Nucleus accumbens (tissue), 56 donors: Measurements from ENCODE around the gene THSD4.
"Not testable (repeated sequence)": the region's sequence is repeated elsewhere in the genome, so short reads cannot be mapped to it uniquely, and the experiment has no call there.

ENCODE experiments used
- DNase-seq, 56 donors: peaks; one replicate each; lab custom pipeline; 2025; lab: John Stamatoyannopoulos, UW

Gene THSD4

DNA sequence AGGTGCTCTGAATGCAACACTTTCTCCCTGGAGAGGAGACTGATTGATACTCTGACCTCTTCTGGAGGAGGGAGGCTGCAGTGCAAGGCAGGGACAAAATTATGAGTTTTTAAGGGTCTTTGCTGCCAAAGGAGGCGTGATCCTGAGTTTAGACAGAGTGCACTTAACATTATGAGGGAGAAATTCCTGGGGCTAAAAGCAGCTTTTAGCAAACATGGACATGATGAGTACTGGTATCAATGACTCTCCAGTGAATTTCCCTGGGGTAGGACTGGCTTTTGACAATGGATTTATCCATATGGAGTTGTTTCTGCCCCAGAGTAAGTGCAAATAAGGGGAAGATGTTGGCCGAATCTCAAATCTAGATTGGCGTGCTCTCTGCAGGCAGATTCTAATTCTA is 133.1 kb downstream of the THSD4 start:
- no peak for DNase-seq

DNA sequence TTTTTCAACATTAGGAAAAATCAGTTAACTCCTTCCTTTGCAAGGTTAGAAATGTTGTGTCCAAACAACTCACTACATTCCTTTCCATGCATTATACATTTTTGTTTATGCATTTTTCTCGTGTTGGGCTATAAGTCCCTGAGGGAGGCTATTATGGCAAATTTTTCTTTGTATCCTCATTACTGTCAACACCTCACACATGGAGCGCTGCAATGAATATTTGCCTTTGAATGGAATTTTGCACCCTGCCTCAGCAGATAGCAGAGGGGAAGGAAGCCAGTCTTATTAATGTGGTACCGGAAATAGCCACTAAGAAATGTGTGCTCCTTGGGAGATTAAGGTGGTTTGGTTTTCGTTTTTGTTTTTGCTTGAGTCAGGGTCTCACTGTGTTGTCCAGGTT is 134.7 kb downstream of the THSD4 start:
- no peak for DNase-seq

DNA sequence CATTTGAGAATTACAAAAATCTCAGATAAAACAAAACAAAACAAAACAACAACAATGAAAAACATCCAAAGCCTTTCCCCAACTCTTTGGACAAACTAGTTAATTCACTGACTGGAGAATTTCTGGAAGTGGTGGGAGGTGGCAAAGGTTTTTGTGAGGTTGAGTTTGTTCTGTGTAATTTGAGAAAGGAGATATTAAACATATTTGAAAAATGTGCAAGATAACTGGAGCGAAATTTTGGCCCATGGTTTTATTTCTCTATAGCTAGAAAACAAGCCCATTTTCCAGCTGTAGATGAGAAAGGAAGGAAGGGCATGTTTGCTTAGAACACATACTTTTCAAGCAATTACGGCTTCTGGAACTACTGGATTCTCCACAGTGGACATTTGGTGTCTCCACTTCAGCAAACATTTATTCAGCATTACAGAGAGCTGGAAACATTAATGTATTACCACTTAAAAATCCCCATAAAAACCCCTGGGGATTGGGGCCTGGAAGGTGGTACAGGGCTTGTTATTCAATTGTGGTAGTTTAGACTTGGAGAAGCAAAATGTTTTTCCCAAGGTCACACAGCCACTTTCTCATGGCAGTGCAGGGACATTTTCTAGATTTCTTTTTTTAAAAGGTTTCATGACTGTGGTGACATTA is 135.8 kb downstream of the THSD4 start:
- DNase-seq = no peak

DNA sequence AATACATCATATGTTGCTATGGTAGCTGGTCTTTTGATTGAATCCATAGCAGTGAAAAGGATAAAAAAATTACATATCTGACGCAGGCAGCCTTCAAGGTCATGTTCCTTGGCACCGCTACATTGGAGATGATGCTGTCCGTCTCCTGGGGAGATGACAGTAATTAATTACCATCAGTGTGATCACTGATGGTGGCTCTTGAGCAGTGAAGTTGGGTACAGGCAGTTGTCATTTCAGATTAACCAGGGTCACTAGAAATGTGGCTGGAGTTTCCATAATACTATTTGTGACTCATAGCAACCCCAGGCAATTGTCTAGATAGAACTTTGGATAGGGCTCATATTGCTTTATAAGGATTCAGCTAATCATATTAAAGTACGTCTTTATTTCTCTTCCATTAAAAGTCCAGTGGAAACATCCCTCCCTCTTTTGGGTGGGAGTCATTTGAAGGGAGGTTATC is 136.3 kb downstream of the THSD4 start:
- DNase-seq = no peak

DNA sequence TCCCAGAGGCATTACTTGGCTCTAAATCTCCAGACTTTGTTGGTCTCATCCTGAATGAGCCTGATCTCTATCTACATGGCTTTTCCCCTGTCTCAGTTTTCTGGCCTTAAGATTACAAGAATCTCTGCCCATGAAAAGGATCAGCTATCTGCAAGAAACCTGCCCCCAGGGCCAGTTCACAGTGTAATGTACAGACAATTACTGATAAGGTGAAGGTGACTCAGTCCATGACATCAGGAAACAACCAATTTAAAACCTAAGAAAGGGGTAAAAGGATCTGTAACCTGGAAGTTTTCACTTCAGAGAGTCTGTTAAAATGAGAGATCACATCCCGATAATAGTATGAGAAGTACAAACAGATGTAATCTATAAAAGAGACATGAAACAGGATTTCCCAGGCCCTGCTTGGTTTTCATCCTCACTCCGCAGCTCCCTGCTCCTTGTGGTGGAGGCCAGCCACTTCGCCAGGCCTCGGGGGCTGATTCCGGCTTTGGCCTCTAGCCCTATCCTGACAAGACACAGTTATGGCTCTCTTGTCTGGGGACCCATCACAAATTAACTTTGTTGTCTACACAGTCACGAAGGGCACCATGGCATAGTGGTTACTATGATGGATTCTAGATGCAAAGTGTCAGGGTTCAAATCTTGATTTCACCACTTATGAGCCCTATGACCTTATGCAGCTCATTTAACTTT is 136.9 kb downstream of the THSD4 start:
- no peak for DNase-seq

DNA sequence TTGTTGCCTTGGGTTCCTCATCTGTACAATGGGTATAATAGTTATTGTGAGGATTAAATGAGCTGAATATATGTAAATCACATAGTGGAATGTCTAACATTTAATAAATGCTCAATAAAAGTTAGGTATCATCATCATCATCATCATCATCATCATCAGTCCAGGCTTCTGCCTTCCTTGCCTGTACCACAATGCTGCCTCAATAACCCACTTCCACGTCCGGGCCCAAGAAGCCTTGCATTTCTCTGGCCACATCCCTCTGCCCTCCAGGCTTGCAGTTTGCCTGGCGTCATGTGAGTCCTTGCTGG is 137.4 kb downstream of the THSD4 start:
- no peak for DNase-seq

DNA sequence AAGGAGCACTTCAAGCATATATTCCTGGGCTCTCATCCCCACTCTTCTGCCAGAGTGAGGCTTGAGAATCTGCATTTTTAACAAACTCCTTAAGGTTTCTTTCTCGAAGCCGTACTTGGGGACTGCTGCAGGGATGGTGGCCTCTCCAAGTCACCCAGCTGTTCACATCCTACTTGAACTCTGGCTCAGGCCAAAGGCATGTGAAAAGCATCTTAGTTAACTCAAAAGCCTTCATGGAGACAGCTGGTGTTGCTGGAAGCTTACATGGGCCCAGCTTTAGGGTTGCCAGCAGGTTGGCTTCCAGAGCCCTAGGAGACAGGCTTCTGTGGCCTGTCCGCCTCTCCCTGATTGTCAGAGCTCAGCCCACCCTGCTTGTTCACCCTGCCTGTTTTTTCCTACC is 139.2 kb downstream of the THSD4 start:
- DNase-seq = no peak

DNA sequence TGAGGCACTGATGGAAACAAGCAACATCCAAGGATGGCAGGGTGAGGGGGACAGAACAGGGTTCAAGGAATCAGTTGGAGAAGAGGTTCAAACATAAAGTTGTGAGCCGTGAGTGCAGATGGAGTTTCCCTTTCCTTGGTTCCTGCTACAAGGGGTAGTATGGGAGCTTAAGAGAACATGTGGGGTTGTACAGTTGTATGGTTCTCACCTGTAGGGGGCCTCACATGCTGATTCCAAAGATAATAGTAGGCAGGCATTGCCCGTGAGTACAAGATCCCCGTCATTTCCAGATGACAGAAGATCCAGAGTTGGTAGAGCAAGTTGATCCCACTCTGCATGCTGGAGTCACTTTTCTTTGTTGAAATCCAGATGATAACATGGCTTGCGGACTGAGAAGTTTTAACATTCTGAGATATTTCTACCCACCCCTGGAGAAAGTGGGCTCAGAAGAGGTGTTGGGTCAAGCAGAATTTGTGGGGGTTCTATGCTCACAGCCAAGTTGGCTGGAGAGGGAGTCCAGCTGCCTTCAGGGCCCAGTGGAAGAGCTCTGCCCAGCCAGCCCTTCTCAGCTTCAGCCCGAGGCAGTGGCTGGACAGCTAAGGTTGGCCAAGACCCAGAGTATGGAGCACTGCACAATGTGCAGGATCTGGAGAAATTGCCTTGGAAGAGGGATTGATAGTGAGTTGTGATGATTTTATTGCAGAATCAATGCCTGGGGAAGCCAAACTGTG is 141.8 kb downstream of the THSD4 start:
- no peak for DNase-seq

DNA sequence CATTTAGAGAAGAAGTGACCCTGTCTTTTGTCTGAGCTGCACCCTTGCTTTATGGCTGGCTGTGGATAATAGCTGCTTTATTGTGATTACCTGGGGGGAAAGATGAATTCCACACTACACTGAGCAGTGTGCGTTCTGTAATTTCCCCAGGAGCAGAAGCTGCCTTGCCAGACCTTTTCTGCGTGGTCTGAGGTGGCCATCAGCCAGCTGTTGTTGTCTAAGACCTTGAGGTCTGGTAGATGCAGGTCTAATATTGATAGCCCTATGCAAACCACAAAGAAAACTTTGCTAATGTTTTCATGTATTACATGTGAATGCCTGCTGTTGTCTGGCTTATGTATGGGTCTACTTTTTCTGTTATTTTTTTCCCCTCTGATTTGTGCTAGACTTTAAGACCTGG is 144.6 kb downstream of the THSD4 start:
- DNase-seq = no peak

DNA sequence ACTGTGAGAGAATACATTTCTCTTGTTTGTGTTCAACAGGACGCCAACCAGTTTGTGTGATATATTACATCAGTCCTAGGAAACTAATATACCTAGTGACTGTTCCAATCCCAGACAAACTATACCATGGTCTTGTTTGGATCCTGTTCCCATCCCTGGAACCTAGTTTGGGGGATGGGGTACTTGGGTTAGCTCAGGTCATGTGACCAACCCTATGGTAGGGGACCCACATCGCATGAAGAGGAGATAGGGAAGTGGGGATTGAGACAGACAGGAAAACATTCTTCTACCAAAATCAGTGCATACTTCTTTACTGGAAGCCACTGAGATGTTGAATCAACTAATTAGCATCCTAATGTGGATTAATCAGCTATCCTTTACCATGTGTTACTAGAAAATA is 146.1 kb downstream of the THSD4 start:
- DNase-seq = no peak

DNA sequence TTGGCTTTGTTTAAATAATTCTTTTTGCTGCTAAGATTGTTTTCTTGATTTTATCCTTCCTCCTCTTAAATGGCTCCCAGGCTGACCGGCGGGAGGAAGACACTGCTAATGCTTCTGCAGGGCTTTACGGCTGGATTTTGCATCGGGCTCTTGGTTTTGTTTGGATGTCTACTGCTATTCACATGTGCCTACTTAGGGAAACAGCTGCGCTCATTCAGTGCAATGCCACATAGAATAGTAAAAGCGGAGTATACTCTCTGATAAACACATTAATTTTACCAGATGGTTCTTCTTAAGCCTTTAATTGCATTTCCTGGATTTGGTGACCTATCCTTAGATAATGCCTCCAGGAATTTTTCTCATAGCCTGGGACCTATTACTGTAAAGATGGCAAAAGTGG is 146.6 kb downstream of the THSD4 start:
- DNase-seq = no peak

DNA sequence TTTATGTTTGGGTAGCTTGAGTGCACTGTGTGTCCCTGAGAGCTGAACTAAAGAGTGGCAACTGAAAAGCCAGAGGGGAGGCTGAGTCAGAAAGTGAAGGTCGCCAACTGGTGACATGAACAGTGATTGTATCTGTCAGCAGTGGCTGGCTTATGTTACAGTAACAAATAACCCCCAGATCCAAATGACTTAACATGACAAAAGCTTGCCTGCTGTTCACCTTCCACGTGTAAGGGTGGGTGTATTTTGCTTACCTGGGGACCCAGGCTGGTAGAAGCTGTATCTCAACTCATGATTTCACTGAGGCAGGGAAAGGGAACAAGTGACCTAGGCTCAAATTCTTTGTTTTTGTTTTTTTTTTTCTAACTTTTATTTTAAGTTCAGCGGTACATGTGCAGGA is 147.3 kb downstream of the THSD4 start:
- DNase-seq = no peak

DNA sequence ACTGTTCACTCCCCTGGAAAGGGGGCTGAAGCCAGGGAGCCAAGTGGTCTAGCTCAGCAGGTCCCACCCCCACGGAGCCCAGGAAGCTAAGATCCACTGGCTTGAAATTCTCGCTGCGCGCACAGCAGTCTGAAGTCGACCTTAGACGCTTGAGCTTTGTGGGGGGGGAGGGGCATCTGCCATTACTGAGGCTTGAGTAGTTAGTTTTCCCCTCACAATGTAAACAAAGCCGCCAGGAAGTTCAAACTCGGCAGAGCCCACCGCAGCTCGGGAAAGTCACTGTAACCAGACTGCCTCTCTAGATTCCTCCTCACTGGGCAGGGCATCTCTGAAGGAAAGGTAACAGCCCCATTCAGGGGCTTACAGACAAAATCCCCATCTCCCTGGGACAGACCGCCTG is 150.3 kb downstream of the THSD4 start:
- not testable (repeated sequence) for DNase-seq

DNA sequence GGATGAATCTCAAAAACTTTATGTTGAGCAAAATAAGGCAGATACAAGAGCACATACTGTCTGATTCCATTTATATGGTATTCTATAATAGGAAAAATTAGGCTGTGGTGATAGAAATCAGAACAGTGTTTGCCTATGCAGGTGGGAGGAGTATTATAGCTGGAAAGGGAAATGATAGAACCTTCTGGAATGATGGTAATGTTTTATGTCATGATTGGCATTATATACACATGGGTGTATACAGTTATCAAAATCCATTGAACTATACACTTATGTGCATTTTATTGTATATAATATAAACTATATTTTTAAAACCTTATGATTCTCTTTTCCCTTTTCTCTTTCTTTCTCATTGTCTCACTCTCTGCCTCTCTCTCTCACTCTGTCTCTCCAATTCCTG is 156.1 kb downstream of the THSD4 start:
- DNase-seq = no peak

DNA sequence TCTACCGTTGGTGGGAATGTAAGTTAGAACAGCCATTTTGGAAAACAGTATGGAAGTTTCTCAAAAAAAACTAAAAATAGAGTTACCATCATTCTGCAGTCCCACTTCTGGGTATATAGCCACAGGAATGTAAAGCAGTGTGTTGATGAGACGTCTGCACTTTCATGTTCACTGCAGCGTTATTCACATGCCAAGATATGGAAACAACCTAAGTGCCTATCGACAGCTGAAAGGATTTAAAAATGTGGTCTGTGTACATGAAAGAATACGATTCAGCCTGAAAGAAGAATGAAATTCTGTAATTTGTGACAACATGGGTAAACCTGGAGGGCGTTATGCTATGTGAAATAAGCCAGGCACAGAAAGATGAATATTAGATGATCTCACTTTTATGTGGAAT is 157.7 kb downstream of the THSD4 start:
- DNase-seq = no peak

DNA sequence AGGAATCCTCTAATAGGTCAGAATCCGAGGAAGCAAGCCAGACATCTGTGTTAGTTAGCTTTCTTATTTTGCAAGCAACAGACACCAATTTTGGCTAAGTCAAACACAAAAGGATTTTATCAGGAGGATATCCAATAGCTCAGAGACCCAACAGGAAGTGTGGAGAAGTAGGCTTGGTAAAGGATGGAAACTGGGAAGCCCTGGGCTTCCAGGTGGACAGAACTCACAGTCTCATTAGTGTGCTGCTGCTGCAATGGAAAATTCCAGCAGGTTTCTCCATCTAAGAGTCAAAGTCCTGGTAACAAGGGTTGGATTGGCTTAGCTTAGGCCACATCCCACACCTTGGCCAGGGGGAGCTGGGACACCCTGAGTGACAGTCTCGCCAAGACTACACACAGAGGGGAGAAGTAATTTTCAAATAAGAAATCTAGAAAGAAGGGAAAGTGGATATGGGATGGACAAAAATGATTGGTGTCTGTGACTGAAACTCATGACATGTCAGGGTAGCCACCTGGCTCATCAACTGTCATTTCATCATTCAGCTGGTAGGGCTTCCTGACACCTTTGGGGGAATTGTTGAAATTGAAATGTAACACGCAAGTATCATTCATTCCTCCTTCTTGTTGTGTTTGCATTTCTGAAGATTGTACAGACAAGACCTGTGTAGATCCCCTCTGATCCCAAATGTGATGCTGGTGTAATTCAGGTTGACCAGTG is 158.6 kb downstream of the THSD4 start:
- DNase-seq = no peak

DNA sequence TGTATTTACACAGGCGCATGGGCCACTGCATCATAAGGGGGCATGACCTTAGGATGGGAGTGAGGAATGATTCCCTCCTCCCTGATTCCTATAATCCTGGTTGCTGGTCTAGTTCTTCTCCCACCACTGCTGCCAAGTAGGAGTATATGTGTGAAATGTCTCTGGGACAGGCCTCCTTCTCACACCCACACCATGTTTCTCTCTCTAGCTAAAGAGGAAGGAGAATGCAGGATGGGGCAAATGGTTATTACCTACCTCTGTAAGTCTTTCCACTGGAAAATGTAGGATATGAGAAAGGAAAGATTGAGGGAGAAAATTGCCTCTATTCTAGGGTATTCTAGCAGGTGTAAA is 159.2 kb downstream of the THSD4 start:
- no peak for DNase-seq

DNA sequence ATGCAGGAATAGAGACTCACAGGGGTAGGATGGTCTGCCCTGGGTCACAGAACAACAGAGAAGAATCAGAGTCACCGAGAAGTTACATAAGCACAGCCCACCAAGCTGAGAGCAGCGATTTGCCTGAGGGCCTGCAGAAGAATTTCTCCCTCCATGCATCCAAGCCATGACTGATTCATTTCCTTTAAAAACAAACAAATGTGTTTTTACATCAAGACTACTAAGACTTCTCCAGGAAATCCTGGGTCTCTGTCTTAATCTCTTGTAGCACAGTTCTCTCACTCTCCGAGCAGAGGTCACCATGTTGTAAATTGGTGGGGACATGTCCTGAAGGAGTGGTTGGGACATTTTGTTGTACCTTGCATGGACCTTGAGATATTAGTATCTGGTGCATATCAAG is 159.8 kb downstream of the THSD4 start:
- no peak for DNase-seq

DNA sequence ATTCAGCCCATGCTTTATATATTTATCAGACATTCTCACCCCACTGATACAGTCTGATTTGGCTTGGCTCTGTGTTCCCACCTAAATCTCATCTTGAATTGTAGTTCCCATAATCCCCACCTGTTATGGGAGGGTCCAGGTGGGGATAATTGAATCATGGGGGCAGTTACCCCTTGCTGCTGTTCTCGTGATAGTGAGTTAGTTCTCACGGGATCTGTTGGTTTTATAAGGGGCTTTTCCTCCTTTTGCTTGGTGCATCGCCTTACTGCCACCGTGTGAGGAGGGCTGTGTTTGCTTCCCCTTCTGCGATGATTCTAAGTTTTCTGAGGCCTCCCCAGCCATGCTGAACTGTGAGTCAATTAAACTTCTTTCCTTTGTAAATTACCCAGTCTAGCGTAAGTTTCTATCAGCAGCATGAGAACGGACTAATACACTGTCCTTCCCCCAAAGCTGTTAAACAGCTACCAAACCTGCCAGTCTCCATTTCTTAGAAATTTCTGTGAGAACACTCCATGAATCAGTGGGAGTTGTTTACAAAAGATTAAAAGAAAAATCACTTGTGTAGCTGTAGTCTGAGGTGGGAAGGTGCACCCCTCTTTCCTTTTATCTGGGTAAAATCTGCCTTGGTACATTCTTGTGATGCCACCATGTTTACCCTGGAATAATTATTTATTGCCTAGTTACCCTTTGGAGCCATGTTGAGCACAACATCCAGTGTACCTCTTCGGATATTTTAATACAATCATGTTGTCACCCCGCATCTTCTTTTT is 160.5 kb downstream of the THSD4 start:
- DNase-seq = no peak

DNA sequence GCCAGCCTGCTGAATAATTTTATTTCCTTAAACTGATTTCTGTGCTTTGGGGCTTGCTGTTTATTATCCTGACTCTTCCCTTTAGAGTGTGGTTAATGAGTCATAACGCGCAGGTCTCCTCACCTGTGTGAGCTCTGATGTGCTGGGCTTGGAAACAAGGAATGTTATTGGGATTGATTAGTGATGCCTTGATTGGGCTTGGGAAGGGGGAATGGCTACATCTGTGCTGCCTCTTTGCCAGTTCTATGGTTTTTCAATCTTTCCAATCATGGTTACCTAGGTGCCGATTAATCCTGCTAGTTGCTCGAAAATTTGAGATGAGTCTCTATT is 161.0 kb downstream of the THSD4 start:
- no peak for DNase-seq
